Activated CD4-positive, alpha-beta T cell treated with anti-CD3 and anti-CD28 coated beads, Interleukin-2, amount 50 U/mL, for 24 hours (primary cell): ENCODE data around the gene ADCY3.
"Not testable (repeated sequence)": the region's sequence is repeated elsewhere in the genome, so short reads cannot be mapped to it uniquely, and the experiment has no call there.

Experiments used
- DNase-seq, 2 donors: peaks; one replicate each; pipeline ENCODE4 v3.0.0-alpha.2; 2020; ENCODE audit warnings: low read depth in 1 of 2, low spot score in 1 of 2

The ADCY3 gene

DNA sequence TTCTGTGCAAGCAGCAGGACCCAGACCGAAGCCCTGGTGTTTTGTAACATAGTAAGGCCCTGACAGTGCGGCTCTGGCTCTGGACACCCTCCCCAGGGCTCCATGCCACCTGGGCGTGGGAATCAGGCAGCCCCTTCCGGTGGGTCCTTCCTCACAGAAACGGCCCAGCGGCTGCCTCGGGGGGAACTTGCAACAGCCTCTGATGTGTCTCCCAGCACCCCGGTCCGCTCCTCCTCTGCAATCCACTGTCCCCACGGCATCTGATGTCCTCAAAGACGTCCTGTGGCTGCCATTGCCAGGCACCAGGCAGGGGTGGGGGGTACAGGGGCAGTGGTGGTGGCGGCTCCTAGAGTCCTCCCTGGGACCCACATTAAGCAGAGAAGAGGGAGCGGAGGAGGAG is 68.0 kb downstream of the ADCY3 start:
- no peak for DNase-seq

GRCh38 chr2:24850944-24851343 is 69.1 kb downstream of the ADCY3 start:
- DNase-seq = no peak

- DNase-seq = no peak
Observed at GRCh38 chr2:24845691-24846090, 74.3 kb downstream of the ADCY3 start.

DNA sequence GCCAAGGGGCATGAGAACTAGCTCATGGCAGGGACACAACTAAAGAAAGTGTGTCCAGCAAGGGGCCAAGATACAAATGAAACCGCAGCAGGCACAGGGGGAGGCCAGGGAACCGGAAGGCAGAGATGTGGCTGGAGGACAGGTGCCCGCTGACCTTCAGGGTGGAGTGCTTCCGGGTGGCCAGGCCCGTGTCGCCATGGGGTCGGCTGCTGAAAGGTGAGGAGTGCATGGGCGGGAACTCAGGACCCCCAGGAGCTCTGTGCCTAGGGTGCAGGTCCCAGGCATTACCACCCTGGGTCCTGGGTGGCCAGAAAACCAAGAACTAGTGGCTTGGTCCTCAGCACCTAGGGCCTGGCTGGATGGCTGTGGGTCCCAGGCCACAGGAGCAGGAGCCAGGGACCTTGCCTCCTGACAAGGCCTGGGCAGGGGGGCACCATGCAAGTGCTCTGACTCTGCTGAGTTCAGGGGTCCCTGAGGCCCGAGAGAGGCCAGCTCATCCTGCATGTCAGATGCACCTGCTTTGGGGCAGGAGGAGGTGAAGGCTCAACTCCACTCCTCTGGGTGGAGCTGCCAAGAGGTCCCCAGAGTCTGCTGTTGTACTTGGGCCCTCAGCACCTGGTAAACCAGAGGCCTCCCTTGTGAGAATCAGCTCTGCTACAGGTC is 75.9 kb downstream of the ADCY3 start:
- DNase-seq = no peak

- no peak for DNase-seq
Observed at GRCh38 chr2:24843330-24843860, 76.6 kb downstream of the ADCY3 start.

DNA sequence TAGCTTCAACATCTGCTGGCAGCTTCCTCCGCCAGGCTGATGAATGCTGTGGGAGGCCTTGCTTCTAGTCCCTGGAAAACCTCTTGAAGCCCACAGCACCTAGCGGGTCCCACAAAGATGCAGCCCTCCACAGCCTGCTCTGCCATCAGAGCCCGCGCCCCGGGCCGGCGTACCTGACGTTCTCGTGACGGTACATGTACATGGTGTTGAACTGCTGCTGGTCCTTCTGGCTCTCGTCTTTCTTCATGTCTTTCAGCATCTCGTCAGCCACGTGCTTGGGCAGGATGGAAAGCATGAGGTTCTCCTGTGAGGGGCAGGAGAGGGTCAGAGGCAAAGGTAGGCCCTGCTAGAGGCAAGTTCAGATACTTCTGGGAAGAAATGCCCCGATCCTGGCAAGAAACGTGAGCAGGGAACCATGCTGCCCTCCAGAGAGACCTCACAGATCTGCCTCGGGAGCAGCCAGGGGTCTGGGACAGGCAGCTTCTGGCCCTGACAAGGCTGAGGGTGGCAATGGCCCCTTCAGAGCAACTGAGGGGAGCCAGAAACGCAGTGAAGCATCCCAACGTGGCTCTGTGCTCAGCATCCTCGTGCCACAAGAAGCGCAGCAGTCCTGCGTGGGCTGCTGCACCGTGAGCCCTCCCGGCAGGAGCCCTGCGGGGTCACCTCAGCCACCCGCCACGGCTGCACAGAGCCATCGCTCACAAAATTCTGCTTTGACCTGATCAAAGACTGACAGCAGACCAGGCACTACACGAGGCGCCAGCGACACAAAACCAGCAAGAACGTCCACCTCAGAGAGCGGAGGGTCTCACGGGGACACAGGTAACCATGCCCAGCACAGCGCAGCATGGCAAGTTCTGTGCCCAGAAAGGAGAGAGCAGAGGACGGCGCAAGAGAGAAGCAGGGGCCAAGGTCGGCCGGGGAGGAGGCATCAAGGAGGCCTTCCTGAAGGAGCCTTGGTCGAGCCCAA is 77.7 kb downstream of the ADCY3 start:
- no peak for DNase-seq

DNA sequence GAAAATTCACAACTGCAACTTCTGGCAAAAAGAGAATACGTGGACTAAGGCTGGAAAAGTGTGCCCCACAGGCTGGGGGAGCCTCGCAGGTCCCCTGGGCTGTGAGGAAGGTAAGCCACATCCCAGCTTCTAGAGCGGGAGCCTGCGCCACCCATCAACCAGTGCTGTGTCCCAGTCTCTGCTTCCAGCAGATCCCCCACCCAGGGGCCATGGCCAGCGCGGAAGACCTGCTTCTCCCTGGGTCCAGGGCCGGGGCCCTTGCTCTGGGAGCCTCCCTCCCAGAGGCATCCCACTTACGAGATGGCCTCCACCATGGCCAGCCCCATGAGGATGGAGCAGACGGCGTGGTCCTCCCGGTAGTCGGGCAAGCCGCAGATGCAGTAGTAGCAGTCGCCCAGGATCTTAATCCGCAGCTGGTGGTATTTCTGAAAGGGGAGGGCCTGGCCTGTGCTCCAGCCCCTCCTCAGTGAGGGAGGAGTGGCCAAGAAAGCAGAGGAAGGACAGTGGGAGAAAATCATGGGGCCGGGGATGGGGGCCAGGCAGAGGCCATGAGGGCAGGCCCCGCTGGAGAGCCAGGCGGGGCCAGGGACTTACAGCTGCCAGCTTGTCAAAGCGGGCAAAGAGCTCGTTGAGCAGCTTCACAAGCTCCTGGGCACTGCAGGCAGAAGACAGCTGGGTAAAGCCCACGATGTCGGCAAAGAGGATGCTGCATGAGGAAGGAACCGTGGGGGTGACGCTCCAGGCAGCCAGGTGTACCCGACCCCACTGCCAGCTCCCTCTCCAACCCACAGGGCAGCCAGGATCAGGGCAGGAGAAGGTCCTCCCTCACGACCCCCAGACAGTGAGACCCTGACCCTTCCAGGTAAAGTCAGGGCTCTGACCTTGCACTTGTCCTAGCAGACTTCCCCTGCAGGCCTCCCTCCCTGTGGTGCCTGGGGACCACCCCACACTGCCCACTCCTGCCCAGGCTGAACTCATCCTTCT is 78.8 kb downstream of the ADCY3 start:
- no peak for DNase-seq

- DNase-seq = no peak
Observed at GRCh38 chr2:24840164-24840869, 79.7 kb downstream of the ADCY3 start.

- DNase-seq = no peak
Observed at GRCh38 chr2:24839729-24840128, 80.3 kb downstream of the ADCY3 start.

DNA sequence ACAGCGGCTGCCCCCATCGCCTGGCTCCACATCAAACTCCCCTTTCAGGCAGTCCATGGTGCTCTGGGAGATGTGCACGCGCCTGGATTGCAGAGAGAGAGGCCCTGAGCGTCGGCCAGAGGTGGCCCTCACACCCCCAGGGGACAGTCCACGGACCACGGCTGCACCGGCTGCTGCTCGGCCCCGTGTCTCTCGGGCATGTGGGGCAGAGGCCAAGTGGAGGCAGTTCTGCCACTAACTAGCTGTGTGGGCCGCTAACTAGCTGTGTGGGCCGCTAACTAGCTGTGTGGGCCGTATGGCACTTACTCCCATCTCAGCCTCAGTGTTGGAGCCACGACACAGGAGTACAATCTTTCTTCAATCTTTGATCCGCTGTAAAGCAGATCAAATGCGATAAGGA is 81.5 kb downstream of the ADCY3 start:
- DNase-seq = no peak

- DNase-seq = no peak
Observed at GRCh38 chr2:24837996-24838513, 82.0 kb downstream of the ADCY3 start.

DNA sequence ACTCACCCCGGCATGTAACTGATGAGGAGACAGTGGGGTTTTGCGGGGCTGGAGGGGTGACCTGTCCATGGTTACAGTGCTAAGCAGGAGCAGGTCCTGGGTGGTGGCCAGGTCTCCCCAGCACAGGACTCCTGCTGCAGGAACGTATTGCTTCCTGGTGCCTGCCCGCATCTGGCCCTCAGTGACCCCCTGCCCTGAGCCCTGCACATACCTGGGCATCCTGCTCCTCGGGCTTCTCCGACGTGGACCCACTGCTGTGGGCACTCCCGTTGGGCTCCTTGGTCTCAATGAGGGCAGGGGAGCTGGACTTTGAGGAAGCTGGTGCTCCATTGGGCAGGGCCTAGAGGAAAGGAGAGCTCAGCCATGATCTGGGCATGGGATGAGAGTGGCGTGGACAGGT is 83.3 kb downstream of the ADCY3 start:
- no peak for DNase-seq

GRCh38 chr2:24836206-24836605 is 83.8 kb downstream of the ADCY3 start:
- DNase-seq = no peak

DNA sequence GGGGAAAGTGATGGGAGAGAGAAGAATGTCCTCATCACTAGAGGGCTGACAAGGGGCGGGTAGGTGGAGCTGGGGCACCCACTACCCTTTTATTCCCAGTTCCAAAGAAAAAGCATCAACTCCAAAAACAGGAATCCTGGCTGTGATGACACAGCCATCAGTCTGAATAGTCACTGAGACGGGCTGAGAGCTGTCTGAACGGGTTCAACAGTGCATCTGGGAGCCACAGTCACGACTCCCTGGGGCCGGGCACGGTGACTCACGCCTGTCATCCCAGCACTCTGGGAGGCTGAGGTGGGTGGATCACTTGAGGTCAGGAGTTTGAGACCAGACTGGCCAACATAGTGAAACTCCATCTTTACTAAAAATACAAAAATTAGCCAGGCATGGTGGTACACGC is 84.6 kb downstream of the ADCY3 start:
- not testable (repeated sequence) for DNase-seq

DNA sequence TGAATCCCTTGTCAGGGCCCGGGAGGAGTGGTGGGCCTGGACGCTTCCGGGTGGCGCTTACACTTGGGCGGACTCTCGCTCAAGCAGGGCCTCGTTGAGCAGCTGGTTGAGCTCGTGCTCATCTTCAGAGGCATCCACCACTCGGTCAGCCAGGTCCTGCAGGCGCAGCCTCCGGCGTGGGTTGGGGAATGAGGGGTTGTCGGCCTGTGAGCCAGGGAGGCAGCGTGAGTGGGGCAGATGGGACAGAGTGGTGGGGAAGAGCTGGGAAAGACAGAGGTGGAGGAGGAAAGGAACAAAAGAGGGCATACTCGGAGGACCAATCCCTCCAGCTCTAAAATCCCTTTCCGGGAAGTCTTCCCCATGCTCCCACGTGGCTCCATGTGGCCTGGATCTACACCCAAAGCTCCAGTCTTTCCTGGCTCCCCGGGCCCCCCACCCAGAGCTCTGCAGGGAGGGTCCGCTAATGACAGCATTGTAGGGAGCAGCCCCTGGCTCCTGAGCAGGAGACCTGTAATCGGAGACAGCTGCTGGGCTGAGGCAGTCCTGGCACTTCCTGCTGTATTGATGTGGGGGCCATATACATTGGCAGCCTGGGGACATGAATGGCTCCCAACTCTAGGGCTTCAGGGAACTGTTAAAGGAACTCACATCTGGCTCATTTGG is 85.2 kb downstream of the ADCY3 start:
- DNase-seq = no peak

DNA sequence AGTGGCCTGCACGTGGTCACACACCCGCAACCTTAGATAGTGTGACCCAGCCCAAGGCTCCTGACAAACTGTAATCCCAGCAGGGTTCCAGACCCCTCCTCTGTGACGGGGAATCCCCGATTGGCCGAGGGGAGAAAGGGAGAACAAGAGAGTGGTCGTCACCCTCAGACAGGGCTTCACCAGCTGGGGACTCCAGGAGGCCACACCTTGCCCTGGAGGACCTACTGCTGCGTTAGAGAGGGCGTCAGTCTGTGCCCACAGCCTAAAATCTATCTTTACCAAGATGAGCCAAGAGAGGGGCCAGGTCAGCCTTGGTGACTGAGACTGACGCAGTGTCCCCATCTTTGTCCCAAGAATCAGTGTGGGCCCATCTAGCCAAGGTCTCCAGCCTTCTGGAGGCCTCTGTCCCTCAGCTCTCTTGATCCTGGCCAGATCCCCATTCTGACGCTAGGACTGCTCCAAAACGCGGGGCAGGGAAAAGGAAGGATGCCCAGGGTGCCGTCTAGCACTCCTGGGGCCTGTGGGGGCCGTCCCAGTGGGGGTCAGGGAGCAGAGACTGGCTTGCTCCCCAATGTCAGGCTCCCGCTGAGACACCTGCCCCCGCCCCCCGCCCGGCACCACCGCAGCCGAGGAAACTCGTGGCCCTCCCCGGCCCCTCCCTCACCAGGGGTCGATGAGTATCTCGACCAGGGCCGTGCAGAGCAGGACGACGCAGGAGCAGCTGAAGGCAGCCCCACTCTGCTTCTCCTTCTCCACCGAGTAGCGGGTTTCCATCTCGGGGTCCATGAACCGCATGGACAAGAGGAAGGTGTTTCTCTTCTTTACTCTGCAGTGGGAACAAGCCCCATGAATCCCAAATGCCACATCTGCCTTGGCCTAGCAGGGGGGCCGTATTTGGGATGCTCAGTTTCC is 86.0 kb downstream of the ADCY3 start:
- DNase-seq = no peak

DNA sequence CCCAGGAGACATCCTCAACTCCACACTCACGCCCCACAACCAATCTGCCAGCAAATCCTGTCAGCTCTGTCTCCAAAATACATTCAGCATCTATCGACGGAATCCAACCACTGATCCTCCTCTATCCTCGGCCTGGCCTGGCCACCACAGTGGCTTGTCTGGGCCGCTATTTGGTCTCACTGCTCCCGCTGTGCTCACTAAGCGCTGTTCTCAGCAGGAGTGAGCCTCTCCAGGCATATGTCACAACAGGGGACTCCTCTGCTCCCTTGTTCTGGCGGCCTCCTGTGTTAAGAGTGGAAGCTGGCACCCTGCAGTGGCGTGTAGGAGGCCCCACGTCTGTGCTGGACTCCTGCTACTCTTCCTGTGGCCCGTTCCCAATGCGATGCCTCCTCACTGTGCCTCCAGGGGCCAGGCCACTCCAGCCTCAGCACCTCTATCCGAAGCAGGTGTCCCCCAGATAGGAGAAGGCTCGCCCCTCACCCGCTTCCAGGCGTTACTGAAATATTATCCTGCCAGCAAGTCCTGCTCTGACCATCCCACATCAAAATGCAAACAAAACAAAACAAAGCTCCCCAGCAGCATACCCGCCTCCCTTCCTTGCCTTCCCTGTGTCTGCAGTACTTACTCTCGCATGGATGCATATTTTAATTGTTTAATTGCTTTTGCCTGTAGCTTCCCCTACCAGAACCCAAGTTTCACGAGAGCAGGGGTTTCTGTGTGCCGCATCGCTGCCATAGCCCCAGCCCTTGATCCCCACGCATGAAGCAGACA is 86.9 kb downstream of the ADCY3 start:
- no peak for DNase-seq

- DNase-seq = no peak
Observed at GRCh38 chr2:24832521-24832920, 87.5 kb downstream of the ADCY3 start.
